Astrocyte (in vitro differentiated cells and primary cell): ENCODE measurements around the gene AFF3. TPM values are rescaled to one million over a fixed set of nuclear protein-coding genes. Genes with fewer than 3 reads are reported as not detected.

Experiments
- DNase-seq: peaks from one replicate; pipeline ENCODE4 v3.0.0-alpha.2; 2010; ENCODE audit warnings: low read depth
- FAIRE-seq: peaks from 2 replicates; lab custom pipeline; 2011; peaks lifted over from hg19 to GRCh38; lab: Jason Lieb, UNC
- H2AFZ ChIP-seq: 2 replicates; pipeline ENCODE4 v1.6.0; 2012; ENCODE audit warnings: low read depth, low read length, inconsistent platforms
- H3K27ac ChIP-seq: 2 replicates; pipeline ENCODE4 v1.5.1; 2011; ENCODE audit warnings: low read depth, low read length, inconsistent platforms
- H3K27me3 ChIP-seq: 2 replicates; pipeline ENCODE4 v1.6.0; 2011; ENCODE audit warnings: low read length, inconsistent platforms; ENCODE audit not compliant: insufficient read depth
- H3K36me3 ChIP-seq: 2 replicates; pipeline ENCODE4 v1.5.1; 2011; ENCODE audit warnings: low read length, inconsistent platforms; ENCODE audit not compliant: insufficient read depth
- H3K4me1 ChIP-seq: 2 replicates; pipeline ENCODE4 v1.5.1; 2011; ENCODE audit warnings: low read length, inconsistent platforms; ENCODE audit not compliant: insufficient read depth
- H3K4me2 ChIP-seq: 2 replicates; pipeline ENCODE4 v1.6.0; 2012; ENCODE audit warnings: low read length, inconsistent platforms
- H3K4me3 ChIP-seq: 2 replicates; pipeline ENCODE4 v1.5.1; 2011; ENCODE audit warnings: low read depth, mild to moderate bottlenecking, low read length, inconsistent platforms; ENCODE audit not compliant: insufficient read depth
- H3K79me2 ChIP-seq: 2 replicates; pipeline ENCODE4 v1.6.0; 2012; ENCODE audit warnings: mild to moderate bottlenecking, low read length, inconsistent platforms; ENCODE audit not compliant: insufficient read depth
- H3K9ac ChIP-seq: 2 replicates; pipeline ENCODE4 v1.6.0; 2012; ENCODE audit warnings: mild to moderate bottlenecking, low read length, inconsistent platforms
- H3K9me3 ChIP-seq: 2 replicates; pipeline ENCODE4 v1.5.1; 2012; ENCODE audit warnings: low read depth, mild to moderate bottlenecking, low read length, inconsistent platforms; ENCODE audit not compliant: insufficient read depth
- H4K20me1 ChIP-seq: 2 replicates; pipeline ENCODE4 v1.6.0; 2012; ENCODE audit warnings: low read length, inconsistent platforms; ENCODE audit not compliant: insufficient read depth
- H3K27ac Mint-ChIP-seq: one replicate; pipeline ENCODE4 v1.8.0; 2021; ENCODE audit warnings: mild to moderate bottlenecking, mixed read lengths; ENCODE audit not compliant: unreplicated experiment
- H3K27me3 Mint-ChIP-seq: one replicate; pipeline ENCODE4 v1.8.0; 2021; ENCODE audit warnings: low read depth, mixed read lengths; ENCODE audit not compliant: unreplicated experiment
- H3K36me3 Mint-ChIP-seq: one replicate; pipeline ENCODE4 v1.8.0; 2021; ENCODE audit warnings: low read depth, mixed read lengths; ENCODE audit not compliant: unreplicated experiment
- H3K4me1 Mint-ChIP-seq: one replicate; pipeline ENCODE4 v1.8.0; 2021; ENCODE audit warnings: low read depth, mixed read lengths; ENCODE audit not compliant: unreplicated experiment
- H3K4me3 Mint-ChIP-seq: one replicate; pipeline ENCODE4 v1.8.0; 2021; ENCODE audit warnings: mild to moderate bottlenecking, moderate library complexity, mixed read lengths; ENCODE audit not compliant: unreplicated experiment
- H3K9me3 Mint-ChIP-seq: one replicate; pipeline ENCODE4 v1.8.0; 2021; ENCODE audit warnings: mild to moderate bottlenecking, mixed read lengths; ENCODE audit not compliant: unreplicated experiment
- EZH2 ChIP-seq: IDR thresholded peaks from 2 replicates; pipeline ENCODE4 v1.6.1; 2012; ENCODE audit warnings: mild to moderate bottlenecking, low read length, inconsistent platforms; ENCODE audit not compliant: insufficient read depth
- total RNA-seq: library from RNA; stranded (reverse); gene quantifications from 2 replicates; pipeline ENCODE4 v1.2.1, GENCODE V29; 2021
- TF ChIP-seq, protein P1 (sequence below): IDR thresholded peaks from 2 replicates; pipeline ENCODE4 v1.5.1; 2011; ENCODE audit warnings: low read depth, mild to moderate bottlenecking, inconsistent platforms, low read length, moderate library complexity; ENCODE audit not compliant: insufficient read depth

Gene AFF3
- total RNA-seq, 1 donor from 2014 or later = 14.7 TPM

- Histone ChIP-seq H3K4me3 (no peak overlapping the region), H3K9ac (no peak overlapping the region), H2AFZ (no peak overlapping the region), H3K27ac (no peak overlapping the region), H3K4me1 (no peaks in the 10 kb centered on the region), H3K9me3 (no peaks in the 10 kb centered on the region), H3K79me2 (no peaks in the 10 kb centered on the region), H3K27me3 (no peaks in the 10 kb centered on the region), H4K20me1 (no peaks in the 10 kb centered on the region), H3K36me3 (no peaks in the 10 kb centered on the region), H3K4me2 (no peak overlapping the region)
- Mint-ChIP-seq H3K4me3 (no peak overlapping the region), H3K27ac (no peak overlapping the region), H3K9me3 (no peaks in the 10 kb centered on the region), H3K4me1 (peaks cover 7% of the 10 kb centered on the region), H3K36me3 (no peaks in the 10 kb centered on the region), H3K27me3 (no peaks in the 10 kb centered on the region)
- TF ChIP-seq EZH2 = no peak
- TF ChIP-seq, protein P1, sequence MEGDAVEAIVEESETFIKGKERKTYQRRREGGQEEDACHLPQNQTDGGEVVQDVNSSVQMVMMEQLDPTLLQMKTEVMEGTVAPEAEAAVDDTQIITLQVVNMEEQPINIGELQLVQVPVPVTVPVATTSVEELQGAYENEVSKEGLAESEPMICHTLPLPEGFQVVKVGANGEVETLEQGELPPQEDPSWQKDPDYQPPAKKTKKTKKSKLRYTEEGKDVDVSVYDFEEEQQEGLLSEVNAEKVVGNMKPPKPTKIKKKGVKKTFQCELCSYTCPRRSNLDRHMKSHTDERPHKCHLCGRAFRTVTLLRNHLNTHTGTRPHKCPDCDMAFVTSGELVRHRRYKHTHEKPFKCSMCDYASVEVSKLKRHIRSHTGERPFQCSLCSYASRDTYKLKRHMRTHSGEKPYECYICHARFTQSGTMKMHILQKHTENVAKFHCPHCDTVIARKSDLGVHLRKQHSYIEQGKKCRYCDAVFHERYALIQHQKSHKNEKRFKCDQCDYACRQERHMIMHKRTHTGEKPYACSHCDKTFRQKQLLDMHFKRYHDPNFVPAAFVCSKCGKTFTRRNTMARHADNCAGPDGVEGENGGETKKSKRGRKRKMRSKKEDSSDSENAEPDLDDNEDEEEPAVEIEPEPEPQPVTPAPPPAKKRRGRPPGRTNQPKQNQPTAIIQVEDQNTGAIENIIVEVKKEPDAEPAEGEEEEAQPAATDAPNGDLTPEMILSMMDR = no peak
- DNase-seq = no peak
- FAIRE-seq = no peak
These were observed 531.4 kb downstream of the AFF3 start for GRCh38 chr2:99611034-99611433.

DNA sequence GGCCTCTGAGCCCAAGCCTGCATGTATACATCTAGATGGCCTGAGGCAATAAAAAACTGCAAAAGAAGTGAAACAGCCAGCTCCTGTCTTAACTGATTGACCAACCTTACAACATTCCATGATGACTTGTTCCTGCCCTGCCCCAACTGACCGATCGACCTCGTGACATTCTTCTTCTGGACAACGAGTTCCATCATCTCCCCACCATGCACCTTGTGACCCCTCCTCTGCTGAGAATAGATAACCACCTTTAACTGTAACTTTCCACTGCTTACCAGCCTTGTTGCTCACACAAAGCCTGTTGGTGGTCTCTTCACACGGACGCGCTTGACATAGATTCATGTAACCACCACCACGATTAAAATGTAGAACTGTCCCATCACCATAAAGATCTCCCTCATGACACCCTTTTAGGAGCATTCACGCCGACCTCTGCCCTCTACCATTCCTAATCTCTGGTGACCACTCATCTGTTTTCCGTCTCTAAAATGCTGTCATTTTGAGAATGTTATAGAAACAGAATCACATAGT is 532.5 kb downstream of the AFF3 start:
- no peaks in the 10 kb centered on the region for H4K20me1 ChIP-seq
- no peak overlapping the region for H3K4me3 ChIP-seq
- H3K36me3 ChIP-seq = no peaks in the 10 kb centered on the region
- H3K27me3 Mint-ChIP-seq = no peaks in the 10 kb centered on the region
- FAIRE-seq (no peak), DNase-seq (no peak)
- H3K9me3 Mint-ChIP-seq = no peaks in the 10 kb centered on the region
- H3K27ac Mint-ChIP-seq = no peak overlapping the region
- no peak overlapping the region for H3K4me2 ChIP-seq
- H3K9ac ChIP-seq = no peak overlapping the region
- H3K79me2 ChIP-seq = no peaks in the 10 kb centered on the region
- H3K27ac ChIP-seq = no peak overlapping the region
- H3K4me3 Mint-ChIP-seq = no peak overlapping the region
- no peak overlapping the region for H2AFZ ChIP-seq
- no peaks in the 10 kb centered on the region for H3K9me3 ChIP-seq
- TF ChIP-seq EZH2 = no peak
- TF ChIP-seq, protein P1 = no peak
- no peaks in the 10 kb centered on the region for H3K27me3 ChIP-seq
- H3K36me3 Mint-ChIP-seq = no peaks in the 10 kb centered on the region
- peaks cover 7% of the 10 kb centered on the region for H3K4me1 Mint-ChIP-seq
- no peaks in the 10 kb centered on the region for H3K4me1 ChIP-seq

DNA sequence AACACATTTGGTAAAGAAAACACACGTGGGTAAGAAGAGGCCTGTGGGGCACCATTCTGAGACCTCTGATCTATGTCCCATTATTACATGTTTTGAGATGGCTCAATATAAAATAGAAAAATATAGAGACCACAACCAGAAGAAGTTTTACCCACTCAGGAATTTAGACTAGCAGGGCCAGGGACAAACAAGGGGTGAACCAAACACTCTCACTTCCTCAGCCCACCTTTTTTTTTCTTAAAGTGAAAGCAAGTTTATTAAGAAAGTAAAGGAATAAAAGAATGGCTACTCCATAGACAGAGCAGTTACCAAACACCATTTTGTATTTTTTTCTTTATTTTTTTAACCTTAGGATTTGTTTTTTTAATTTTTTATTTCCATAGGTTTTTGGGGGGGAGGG is 533.5 kb downstream of the AFF3 start:
- no peak overlapping the region for H3K4me3 ChIP-seq
- H3K9ac ChIP-seq = no peak overlapping the region
- DNase-seq = no peak
- H3K27ac ChIP-seq = no peak overlapping the region
- H2AFZ ChIP-seq = no peak overlapping the region
- FAIRE-seq = no peak
- Mint-ChIP-seq H3K9me3 (no peaks in the 10 kb centered on the region), H3K27me3 (no peaks in the 10 kb centered on the region), H3K4me1 (peaks cover 11% of the 10 kb centered on the region), H3K4me3 (no peak overlapping the region), H3K27ac (no peak overlapping the region), H3K36me3 (no peaks in the 10 kb centered on the region)
- no peaks in the 10 kb centered on the region for H3K4me1 ChIP-seq
- no peak for TF ChIP-seq EZH2
- TF ChIP-seq, protein P1 = no peak
- H4K20me1 ChIP-seq = no peaks in the 10 kb centered on the region
- no peaks in the 10 kb centered on the region for H3K27me3 ChIP-seq
- no peaks in the 10 kb centered on the region for H3K36me3 ChIP-seq
- H3K9me3 ChIP-seq = no peaks in the 10 kb centered on the region
- no peaks in the 10 kb centered on the region for H3K79me2 ChIP-seq
- no peak overlapping the region for H3K4me2 ChIP-seq
